ENCODE data around the gene SVIL.

- TF ChIP-seq CTCF (IDR thresholded peaks at IDR 0.05 in 4 of 5, conservative IDR thresholded peaks at IDR 0.05 in 1 of 5) (no peak), POLR2A (IDR thresholded peaks at IDR 0.05) (no peak)
These were observed 94.8 kb downstream of the SVIL start for GRCh38 chr10:29540016-29540415.
